GM19455 (cell line): ENCODE results near the gene ABCB9.

Experiments used
- ATAC-seq: cut with Tn5 transposase; IDR thresholded peaks from one replicate; pipeline ENCODE4 v1.9.1; 2021; ENCODE audit not compliant: unreplicated experiment

The ABCB9 gene

DNA sequence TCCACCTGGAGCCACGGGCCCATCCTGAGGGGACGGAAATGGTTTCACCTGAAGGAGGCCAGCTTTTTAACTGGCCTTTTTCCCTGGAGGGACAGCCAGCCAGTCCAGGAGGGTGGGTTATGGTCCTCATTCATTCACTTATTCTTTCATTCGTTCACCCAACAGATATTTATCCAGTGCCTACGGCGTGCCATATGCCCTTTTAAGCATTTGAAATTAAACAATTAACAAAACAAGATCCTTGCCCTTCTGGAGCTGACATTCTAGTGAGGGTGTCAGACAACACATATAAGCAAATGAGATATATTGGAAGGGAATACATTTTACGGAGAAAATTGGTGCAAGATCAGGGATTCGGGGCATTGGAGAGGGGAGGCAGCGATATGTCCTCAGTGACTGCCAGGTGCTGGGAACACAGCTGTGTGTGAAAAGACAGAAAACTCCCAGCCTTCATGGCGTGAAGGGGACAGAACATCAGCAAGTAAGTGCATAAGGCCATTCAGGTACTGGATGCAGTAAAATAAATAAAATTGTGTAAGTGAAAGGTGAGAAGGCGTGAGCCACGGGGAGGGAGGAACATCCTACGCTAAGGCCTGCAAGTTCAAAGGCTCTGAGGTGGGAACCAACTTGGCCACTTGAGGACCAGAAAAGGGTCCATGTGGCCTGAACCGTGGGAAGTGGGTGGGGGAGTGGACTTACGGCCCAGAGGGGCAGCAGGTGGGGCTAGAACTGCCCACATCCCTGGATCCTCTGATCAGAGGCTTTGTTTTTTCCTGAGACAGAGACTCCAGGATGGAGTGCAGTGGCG lies 684 bp upstream of the ABCB9 start:
- ATAC-seq, result no peak

- ATAC-seq, result no peak
Measured at GRCh38 chr12:122965321-122965751, 927 bp downstream of the ABCB9 start.

GRCh38 chr12:122964439-122965257 lies 1.6 kb downstream of the ABCB9 start:
- ATAC-seq, result no peak

DNA sequence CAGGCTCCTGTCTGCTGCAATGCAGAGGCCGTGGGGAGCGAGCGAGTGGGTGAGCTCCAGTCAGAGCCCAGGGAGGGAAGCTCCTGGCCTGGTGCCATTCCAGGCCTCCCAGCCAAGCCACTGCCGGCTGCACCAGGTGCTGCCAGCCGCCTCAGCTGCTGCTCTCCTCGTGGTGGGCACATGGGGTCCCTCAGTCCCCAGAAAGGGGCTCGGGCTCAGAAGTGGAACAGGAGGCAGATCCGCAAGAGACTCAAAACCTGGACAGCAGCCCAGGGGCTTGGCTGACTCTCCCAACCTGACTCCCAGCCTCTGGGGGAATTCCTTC lies 2.4 kb downstream of the ABCB9 start:
- ATAC-seq, result no peak

GRCh38 chr12:122961531-122962329 lies 4.5 kb downstream of the ABCB9 start:
- no peak for ATAC-seq

- ATAC-seq, result no peak
Measured at GRCh38 chr12:122960193-122960569, 6.1 kb downstream of the ABCB9 start.

- ATAC-seq, result no peak
Measured at GRCh38 chr12:122959566-122960192, 6.6 kb downstream of the ABCB9 start.

- ATAC-seq, result no peak
Measured at GRCh38 chr12:122958198-122958888, 7.9 kb downstream of the ABCB9 start.

GRCh38 chr12:122956035-122956434 lies 10.2 kb downstream of the ABCB9 start:
- no peak for ATAC-seq

- no peak for ATAC-seq
Measured at GRCh38 chr12:122955156-122955555, 11.1 kb downstream of the ABCB9 start.

- no peak for ATAC-seq
Measured at GRCh38 chr12:122951979-122952892, 14.0 kb downstream of the ABCB9 start.

GRCh38 chr12:122951406-122951805 lies 14.9 kb downstream of the ABCB9 start:
- ATAC-seq, result no peak

DNA sequence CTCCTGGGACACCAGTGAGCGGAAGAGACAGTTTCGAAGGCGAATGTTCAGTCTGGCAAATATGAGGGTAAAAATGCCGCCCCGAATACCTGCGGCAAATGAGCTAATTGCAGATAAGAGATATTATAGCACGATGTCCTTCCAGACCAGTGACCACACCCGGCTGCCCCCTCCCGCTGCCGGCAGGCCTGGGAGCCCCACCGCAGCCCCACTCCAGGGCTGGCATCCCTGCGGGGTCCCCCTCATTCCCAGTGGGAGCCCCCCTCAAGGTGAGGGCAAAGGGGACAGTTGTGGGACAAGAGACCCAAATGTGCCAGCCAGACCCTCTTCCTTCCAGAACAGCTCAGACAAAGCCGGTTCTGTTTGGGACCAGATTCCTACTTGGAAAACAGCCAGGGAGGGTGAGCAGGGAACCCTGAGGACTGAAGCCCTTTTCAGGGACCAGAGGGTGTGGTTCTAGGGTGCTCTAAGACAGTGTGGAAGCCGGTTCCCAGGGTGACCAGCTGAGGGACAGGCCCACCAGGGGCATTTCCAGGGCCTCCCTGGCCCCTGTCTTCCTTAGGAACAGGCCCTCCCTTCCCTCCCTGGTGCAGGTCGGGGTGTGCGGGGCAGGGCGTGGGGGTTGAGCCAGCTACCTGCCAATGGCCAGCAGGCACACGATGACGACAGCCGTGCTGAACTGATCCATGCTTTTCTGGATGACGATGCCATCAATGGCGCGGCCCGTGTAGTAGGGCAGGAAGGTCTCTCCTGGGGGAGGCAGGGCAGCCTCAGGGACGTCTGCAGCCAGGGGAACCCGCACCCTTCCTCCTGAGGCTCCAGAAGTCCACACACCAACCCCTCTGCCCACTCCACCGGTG lies 16.2 kb downstream of the ABCB9 start:
- no peak for ATAC-seq

DNA sequence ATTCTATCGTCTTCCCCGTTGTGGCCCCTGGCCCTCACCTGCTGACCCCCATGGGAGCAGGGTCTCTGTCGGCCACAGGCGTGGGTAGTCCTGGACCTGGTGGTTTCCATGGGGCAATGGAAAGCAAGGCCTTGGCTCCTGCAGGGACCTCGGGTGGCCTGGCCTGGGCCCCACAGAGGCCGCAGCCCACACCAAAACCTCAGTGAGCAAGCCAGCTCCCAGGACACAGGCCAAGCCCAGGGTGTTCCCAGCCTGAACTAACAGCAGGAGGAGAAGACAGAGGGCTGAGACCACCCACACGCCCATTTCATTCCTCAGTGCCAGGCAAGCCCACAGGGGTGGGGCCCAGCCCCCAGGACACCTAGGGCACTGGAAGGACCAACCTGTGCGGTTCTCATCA lies 16.9 kb downstream of the ABCB9 start:
- no peak for ATAC-seq

DNA sequence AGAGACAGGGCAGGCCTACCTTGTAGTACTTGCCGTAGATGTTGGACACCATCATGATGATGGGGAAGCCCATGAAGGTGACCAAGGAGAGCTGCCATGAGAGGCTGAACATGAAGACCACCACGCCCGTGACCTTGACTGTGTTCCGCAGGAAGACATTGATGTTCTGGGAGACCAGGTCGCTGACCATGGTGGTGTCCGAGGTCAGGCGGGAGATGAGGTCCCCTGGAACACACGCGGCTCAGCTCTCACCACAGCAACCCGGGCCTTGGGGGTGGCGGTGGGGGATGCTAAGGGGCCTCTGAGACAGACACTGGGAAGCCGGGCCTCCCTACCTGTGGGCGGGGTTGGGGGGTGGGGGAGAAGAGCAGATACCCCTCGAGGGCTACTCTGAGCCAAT lies 17.7 kb downstream of the ABCB9 start:
- no peak for ATAC-seq

DNA sequence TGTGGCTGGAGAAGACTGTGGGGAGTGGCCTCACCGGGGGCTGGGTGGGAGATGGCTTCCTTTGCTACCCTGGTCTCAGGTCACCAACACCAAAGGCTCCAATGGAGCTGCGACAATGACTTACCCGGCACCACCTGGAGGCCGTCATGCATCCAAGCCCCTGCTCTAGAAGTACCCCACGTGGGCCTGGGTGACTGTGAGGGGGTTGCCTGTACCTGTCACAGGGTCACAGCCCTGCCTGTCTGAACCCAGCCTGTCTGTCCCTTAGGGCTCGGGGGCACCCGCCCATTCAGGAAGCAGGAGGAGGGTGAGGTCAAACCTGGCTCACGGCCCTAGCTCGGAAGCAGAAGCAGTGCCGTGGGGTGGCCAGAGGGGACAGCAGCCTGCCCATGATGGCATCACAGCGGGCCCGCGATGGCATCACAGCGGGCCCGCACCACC lies 18.9 kb downstream of the ABCB9 start:
- peak; percentile 20 for ATAC-seq

DNA sequence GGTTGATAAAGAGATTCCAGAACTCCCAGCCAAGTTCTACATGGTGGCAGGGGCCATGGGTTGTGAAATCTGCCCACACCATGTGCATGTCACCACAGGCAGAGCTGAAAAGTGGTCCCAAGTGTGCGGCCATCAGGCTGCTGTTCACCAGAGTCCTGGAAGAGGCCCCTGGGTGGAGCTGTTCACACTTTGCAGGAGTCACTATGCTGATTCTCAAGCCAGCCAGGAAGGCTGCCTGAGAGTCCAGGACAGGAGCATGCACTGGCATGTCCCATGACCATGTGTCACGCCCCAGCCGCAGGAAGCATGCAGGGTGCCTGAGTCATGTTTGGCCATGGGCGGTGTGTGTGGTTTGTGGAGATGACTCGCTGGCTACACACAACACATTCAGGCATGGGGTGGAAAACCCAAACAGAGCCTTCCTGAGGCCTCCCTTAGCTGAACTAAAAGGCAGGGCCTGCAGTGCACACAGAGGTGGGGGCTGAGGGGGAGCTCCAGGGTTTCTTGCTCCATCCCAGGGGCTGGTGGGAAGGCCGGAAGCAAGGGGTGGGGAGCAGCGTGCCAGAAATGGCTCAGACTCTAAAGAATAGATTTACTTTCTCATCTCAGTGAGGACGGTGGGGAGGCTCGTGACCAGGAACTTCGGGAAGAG lies 19.4 kb downstream of the ABCB9 start:
- ATAC-seq, result peak; percentile 68
